Occipital lobe (tissue), 2 donors: ENCODE measurements around the gene GULP1. TPM values are rescaled to one million over a fixed set of nuclear protein-coding genes. Genes with fewer than 3 reads are reported as not detected.
"Not testable (repeated sequence)": the region's sequence is repeated elsewhere in the genome, so short reads cannot be mapped to it uniquely, and the experiment has no call there.

ENCODE experiments used
- DNase-seq: peaks from one replicate; lab custom pipeline; 2025; lab: John Stamatoyannopoulos, UW
- total RNA-seq: library from RNA; depleted of rRNA; stranded (reverse); fragments of >200 nt; gene quantifications from one replicate; pipeline ENCODE4 v1.2.3, GENCODE V29; 2014

The GULP1 gene
- total RNA-seq, 1 donor from 2014 or later: 117 TPM

DNA sequence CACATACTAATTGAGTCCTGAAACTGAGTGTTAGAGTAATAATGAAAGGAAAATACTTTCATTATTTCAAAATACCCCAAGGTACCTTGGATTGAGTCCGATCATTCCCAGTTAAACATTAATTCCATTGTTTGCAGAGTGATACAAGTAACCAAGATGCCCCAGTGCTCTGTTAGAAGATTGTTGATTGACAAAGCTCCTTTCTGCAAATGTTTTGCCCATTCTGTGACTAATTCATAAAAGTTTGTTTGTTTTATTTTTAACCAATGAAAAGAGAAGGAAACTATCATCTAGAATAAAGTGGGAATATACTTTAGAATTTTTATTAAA lies 124.0 kb downstream of the GULP1 start:
- no peak for DNase-seq

DNA sequence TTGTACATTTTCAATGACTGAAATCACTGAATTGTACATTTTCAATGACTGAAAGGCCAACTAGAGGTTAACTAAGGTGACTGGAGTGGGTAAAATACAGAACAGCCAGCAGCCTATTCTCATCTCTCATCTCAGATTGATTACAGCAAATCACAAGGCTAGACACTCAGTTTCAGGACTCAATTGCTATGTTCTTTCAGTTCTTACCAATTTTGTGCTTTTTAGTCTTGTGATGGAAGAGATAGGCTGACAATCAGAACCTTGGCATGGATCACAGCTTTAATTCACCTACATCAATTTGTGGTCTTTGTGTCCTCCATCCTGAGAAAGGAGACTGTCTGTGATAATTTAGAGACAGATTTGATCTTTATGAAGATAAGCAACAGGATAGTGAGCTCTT lies 124.7 kb downstream of the GULP1 start:
- DNase-seq: no peak

DNA sequence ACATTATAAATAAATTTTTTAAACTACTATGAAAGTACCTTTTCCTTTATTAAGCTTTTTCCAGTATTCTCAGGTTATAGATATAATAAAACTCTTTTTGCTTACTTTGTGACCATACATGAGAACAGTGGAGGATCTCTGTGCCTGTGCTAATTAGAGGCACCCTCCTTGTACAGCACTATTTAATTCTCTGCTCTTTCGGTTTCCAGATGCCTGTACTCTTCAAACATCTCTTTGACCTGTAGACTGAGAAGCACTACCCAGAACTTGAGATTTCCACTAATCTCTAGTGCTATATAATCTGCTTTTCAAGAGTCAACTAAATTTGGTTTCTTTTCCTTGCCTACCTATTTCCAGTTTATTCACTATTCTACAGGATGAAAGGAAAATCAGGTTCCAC lies 131.1 kb downstream of the GULP1 start:
- DNase-seq: no peak

GRCh38 chr2:188425266-188425665 lies 133.6 kb downstream of the GULP1 start:
- DNase-seq: no peak

GRCh38 chr2:188426121-188426520 lies 134.4 kb downstream of the GULP1 start:
- DNase-seq: no peak

GRCh38 chr2:188430705-188431104 lies 139.0 kb downstream of the GULP1 start:
- no peak for DNase-seq

DNA sequence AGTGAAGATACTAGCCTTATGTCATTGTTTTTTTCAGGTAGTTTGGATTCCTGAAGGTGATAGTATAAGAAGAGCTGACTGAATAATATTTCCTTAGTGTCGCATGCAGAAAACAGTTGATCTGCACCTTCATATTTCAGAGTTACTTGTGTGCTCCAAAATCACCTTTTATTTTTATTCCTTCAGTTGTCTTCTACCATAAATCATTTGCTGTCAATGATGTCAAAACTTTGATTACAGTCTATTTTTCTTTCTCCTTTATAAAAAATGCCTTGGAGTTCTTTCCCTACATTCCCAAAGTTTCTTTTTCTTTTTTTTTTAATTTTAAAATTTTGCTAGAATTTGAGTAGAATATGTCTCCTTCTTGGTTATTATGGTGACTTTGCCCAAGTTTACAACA lies 142.3 kb downstream of the GULP1 start:
- DNase-seq: no peak

DNA sequence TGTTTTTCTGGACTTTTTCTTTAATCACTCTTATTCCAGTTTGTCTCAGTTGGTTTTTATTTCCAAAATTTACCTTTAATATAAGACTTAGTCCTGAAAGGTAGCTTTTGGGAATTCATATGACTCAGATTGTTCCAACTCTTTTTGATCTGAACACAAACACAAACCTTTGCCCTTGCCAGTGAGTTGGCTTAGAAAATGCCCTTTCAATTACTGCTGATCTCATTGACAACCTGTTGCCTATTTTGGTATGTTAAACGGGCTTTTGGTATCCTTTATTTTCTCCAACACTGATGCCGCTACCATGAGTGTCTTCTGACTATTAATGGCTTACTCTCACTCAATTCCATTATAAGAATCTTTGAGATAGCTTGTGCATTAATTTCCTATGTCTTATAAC lies 143.4 kb downstream of the GULP1 start:
- no peak for DNase-seq

DNA sequence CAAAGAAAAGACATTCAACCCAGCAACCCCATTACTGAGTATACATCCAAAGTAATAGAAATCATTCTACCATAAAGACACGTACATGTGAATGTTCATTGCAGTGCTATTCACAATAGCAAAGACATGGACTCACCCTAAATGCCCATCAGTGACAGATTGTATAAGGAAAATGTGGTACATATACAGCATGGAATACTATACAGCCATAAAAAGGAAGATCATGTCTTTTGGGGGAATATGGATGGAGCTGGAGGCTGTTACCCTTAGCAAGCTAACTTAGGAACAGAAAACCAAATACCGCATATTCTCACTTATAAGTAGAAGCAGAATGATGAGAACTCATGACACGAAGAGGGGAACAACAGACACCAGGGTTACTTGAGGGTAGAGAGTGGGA lies 145.9 kb downstream of the GULP1 start:
- DNase-seq: no peak

DNA sequence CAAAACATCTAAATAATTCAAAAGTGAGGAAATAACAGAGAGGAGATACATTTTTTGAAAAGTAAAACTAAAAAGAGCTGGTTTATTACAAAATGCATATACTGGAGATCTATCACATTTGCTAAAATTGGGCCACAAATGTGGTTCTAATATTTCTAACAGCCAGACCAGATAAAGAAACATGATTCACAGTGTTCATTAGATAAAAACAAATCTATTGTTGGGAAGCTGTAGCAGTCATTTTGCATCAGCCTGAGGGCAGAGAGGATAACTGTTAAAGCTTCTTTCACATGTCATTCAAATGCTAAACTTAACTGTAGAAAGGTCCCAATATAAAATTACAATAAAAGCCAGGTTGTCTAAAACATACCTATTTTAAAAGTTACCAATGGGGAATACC lies 148.3 kb downstream of the GULP1 start:
- DNase-seq: no peak

- DNase-seq: no peak
Measured at GRCh38 chr2:188440849-188441248, 149.2 kb downstream of the GULP1 start.

- DNase-seq: no peak
Measured at GRCh38 chr2:188441288-188441947, 149.7 kb downstream of the GULP1 start.

DNA sequence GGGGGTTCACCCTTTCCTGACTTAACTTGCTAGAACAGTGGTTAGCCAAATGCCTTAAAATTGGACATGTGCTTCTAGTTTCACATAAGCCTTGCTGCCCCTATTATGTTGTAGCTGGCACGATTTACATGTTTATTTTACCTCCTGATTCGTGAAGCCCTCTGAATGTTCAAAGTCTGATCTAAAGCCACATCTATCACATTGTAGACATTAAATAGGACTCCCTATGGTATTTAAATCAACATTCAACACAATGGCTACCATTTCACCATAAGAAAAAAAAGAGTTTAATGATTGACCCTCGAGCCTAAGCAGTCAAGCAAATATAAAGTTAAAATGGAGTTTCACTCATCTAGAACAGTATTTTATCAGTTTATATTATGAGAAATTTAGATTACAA lies 151.5 kb downstream of the GULP1 start:
- DNase-seq: no peak

- no peak for DNase-seq
Measured at GRCh38 chr2:188444106-188444835, 152.6 kb downstream of the GULP1 start.

DNA sequence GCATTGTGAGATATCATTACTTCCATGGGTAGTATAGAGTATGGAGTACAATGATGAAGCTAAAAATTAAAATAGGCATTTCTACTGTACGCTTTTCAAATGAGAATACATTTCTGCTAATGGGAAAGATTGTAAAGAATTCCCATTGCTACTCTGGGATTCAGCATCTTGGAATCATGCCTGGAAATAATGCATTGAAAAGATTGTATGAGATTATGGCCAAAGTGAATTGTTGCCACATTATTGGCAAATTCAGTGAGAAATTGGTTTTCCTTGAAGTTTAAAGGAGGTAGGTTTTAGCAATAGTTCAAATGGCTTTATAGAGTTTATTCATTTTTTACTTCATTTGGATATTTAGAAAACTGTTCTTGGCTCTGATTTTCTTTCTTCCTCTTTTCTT lies 157.9 kb downstream of the GULP1 start:
- no peak for DNase-seq

DNA sequence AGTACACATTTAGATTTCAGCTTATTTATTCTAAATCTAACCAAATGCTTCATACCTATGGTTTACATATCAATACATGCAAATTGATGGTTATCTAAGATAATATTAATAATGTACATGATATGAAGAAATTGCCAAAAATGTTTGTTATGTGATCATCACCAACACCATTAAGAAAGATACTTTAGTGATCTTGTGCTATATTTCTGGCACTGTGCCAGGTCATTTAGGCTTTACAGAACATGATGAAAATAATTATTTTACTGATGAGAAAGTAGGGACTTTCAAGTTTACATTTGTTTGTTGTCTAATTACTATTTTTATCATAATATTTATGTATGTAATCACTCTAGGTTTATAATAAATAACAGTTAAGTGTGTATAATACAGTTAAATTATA lies 158.3 kb downstream of the GULP1 start:
- DNase-seq: no peak

- no peak for DNase-seq
Measured at GRCh38 chr2:188450732-188451483, 159.2 kb downstream of the GULP1 start.

- no peak for DNase-seq
Measured at GRCh38 chr2:188452084-188452483, 160.4 kb downstream of the GULP1 start.

DNA sequence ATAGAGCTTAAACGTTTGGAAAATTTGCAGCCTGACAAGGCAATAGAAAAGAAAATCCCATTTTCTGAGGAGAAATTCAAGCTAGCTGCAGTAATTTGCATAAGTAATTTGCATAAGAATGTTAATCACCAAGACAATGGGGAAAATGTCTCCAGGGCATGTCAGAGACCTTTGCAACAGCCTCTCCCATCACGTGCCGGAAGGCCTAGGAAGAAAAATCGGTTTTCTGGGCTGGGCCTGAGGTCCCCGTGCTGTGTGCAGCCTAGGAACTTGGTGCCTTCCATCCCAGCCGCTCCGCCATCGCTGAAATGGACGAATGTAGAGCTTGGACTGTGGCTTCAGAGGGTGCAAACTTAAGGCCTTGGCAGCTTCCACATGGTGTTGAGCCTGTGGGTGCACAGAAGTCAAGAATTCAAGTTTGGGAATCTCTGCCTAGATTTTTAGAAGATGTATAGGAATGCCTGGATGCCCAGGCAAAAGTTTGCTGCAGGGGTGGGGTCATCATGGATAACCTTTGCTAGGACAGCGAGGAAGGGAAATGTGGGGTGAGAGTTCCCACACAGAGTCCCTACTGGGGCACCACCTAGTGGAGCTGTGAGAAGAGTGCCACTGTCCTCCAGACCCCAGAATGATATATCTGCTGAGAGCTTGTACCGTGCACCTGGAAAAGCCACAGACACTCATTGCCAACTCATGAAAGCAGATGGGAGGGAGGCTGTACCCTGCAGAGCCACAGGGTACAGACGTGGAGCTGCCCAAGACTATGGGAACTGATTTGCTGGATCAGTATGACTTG lies 164.6 kb downstream of the GULP1 start:
- DNase-seq: no peak

DNA sequence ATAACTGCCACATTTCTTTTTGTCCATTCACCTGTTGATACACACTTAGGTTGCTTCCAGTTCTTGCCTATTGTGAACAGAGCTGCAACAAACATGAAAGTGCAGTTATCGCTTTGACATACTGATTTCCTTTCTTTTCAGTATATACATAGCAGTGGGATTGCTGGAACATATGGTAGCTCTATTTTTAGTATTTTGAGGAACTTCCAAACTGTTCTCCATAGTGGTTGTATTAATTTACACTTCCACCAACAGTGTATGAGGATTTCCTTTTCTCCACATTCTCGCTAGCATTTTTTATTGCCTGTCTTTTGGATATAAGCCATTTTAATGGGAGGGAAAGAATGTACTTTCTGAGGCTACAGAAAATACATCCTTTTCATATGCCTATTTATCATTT lies 167.4 kb downstream of the GULP1 start:
- no peak for DNase-seq

- not testable (repeated sequence) for DNase-seq
Measured at GRCh38 chr2:188466078-188466477, 174.4 kb downstream of the GULP1 start.

- DNase-seq: no peak
Measured at GRCh38 chr2:188466761-188467160, 175.1 kb downstream of the GULP1 start.
